ENCODE measurements around the gene UBE2J1.

DNA sequence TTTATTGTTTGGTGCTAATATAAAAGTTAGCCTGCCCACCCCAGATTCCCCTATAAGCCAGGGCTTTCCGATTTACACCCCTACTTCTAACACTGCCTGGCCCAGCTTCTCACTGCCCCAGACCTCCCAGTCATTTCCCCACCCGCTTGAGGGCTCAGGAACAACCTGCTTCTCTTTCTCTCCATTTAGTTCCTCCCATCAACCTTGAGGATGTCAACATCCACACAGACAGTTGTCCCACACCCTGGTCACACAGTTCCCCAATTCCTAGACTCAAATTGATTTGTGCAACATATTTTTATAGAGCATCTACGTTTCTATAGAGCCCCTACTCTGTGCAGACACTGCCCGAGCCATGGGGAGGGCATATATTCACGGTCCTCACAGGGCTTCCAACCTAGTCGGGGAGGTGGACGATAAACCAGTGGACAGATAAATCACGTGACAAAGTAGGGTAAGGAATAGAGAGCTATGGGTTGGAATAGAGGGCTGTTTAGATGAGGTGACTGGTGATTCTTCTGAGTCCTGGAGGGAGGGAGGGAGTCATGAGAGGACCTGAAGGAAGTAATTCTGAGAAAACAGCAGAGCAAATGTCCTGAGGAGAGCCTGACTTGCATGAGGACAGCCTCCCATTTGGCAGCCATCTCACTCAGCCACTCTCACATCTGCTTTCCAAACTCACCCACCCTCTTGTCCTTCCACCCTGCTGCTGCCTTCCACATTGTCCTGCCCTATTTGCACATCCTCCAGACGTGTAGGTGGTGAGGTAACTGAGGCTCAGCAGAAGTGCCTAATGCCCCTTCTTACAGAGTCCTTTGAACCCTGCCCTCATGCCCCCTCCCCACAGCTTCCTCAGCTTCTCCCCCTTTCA, 43.8 kb downstream of the UBE2J1 start:
- TF ChIP-seq, protein P1, sequence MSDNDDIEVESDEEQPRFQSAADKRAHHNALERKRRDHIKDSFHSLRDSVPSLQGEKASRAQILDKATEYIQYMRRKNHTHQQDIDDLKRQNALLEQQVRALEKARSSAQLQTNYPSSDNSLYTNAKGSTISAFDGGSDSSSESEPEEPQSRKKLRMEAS (IDR thresholded peaks at IDR 0.05; ENCODE audit: low read depth, low read length), result no peak
- TF ChIP-seq, protein P2, sequence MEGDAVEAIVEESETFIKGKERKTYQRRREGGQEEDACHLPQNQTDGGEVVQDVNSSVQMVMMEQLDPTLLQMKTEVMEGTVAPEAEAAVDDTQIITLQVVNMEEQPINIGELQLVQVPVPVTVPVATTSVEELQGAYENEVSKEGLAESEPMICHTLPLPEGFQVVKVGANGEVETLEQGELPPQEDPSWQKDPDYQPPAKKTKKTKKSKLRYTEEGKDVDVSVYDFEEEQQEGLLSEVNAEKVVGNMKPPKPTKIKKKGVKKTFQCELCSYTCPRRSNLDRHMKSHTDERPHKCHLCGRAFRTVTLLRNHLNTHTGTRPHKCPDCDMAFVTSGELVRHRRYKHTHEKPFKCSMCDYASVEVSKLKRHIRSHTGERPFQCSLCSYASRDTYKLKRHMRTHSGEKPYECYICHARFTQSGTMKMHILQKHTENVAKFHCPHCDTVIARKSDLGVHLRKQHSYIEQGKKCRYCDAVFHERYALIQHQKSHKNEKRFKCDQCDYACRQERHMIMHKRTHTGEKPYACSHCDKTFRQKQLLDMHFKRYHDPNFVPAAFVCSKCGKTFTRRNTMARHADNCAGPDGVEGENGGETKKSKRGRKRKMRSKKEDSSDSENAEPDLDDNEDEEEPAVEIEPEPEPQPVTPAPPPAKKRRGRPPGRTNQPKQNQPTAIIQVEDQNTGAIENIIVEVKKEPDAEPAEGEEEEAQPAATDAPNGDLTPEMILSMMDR (IDR thresholded peaks at IDR 0.05; ENCODE audit: low read depth, low read length), result no peak
